ENCODE measurements around the gene CSNK1G1. TPM values are rescaled to one million over a fixed set of nuclear protein-coding genes. Genes with fewer than 3 reads are reported as not detected.

CSNK1G1 gene
- total RNA-seq, 1 experiment from 2014 or later = 11.5 TPM

- TF ChIP-seq CTCF (IDR thresholded peaks at IDR 0.05; ENCODE audit: insufficient read depth in 1 of 2, low read depth in 1 of 2, low read length in 1 of 2, severe bottlenecking in 1 of 2, unreplicated experiment in 1 of 2) = no peak
- Histone ChIP-seq H3K4me3 (ENCODE audit: low read depth, low read length) (no peak overlapping the region), H3K9me3 (no peaks in the 10 kb centered on the region; the same call in 1 of the 2 replicates), H3K4me1 (no peaks in the 10 kb centered on the region), H3K27me3 (replicated peaks; ENCODE audit: control insufficient read depth, insufficient read depth, low read length) (no peaks in the 10 kb centered on the region), H3K36me3 (ENCODE audit: control insufficient read depth, insufficient read depth, low read length) (no peaks in the 10 kb centered on the region)
- H3K36me3 Mint-ChIP-seq (ENCODE audit: insufficient read depth, unreplicated experiment) = peaks cover 6% of the 10 kb centered on the region
- no peaks in the 10 kb centered on the region for H3K4me1 Mint-ChIP-seq (ENCODE audit: low read depth, unreplicated experiment)
- ChIA-PET CTCF (no interaction called here), POLR2A (no interaction called here)
- H3K27me3 Mint-ChIP-seq (ENCODE audit: insufficient read depth, unreplicated experiment) = no peaks in the 10 kb centered on the region
- H3K9me3 Mint-ChIP-seq (ENCODE audit: unreplicated experiment) = no peaks in the 10 kb centered on the region
- DNase-seq = no peak
- BruUV-seq (replicated peaks) = no TSS peak
- H3K27ac Mint-ChIP-seq (ENCODE audit: unreplicated experiment) = no peak overlapping the region
- intact Hi-C loops (cut with micrococcal nuclease; ENCODE audit: unreplicated experiment) = no loop called here
- no peak overlapping the region for H3K4me3 Mint-ChIP-seq (ENCODE audit: unreplicated experiment)
Measured at GRCh38 chr15:64289550-64289949, 66.4 kb downstream of the CSNK1G1 start.

GRCh38 chr15:64288999-64289398, 67.0 kb downstream of the CSNK1G1 start:
- H3K36me3 Mint-ChIP-seq (ENCODE audit: insufficient read depth, unreplicated experiment) = peaks cover 6% of the 10 kb centered on the region
- POLR2A ChIA-PET = no interaction called here
- CTCF ChIA-PET = no interaction called here
- H3K9me3 Mint-ChIP-seq (ENCODE audit: unreplicated experiment) = no peaks in the 10 kb centered on the region
- Histone ChIP-seq H3K27me3 (replicated peaks; ENCODE audit: control insufficient read depth, insufficient read depth, low read length) (no peaks in the 10 kb centered on the region), H3K9me3 (no peaks in the 10 kb centered on the region; the same call in 1 of the 2 replicates), H3K4me1 (no peaks in the 10 kb centered on the region), H3K36me3 (ENCODE audit: control insufficient read depth, insufficient read depth, low read length) (no peaks in the 10 kb centered on the region), H3K4me3 (ENCODE audit: low read depth, low read length) (no peak overlapping the region)
- H3K4me3 Mint-ChIP-seq (ENCODE audit: unreplicated experiment) = no peak overlapping the region
- TF ChIP-seq CTCF (IDR thresholded peaks at IDR 0.05; ENCODE audit: insufficient read depth in 1 of 2, low read depth in 1 of 2, low read length in 1 of 2, severe bottlenecking in 1 of 2, unreplicated experiment in 1 of 2) = no peak
- BruUV-seq (replicated peaks) = no TSS peak
- DNase-seq = no peak
- no peaks in the 10 kb centered on the region for H3K4me1 Mint-ChIP-seq (ENCODE audit: low read depth, unreplicated experiment)
- intact Hi-C loops (cut with micrococcal nuclease; ENCODE audit: unreplicated experiment) = no loop called here
- H3K27ac Mint-ChIP-seq (ENCODE audit: unreplicated experiment) = no peak overlapping the region
- no peaks in the 10 kb centered on the region for H3K27me3 Mint-ChIP-seq (ENCODE audit: insufficient read depth, unreplicated experiment)

- H3K36me3 Mint-ChIP-seq (ENCODE audit: insufficient read depth, unreplicated experiment) = peaks cover 10% of the 10 kb centered on the region
- H3K27me3 Mint-ChIP-seq (ENCODE audit: insufficient read depth, unreplicated experiment) = no peaks in the 10 kb centered on the region
- H3K4me1 Mint-ChIP-seq (ENCODE audit: low read depth, unreplicated experiment) = no peaks in the 10 kb centered on the region
- no peaks in the 10 kb centered on the region for H3K9me3 Mint-ChIP-seq (ENCODE audit: unreplicated experiment)
- Histone ChIP-seq H3K4me3 (ENCODE audit: low read depth, low read length) (no peak overlapping the region), H3K9me3 (no peaks in the 10 kb centered on the region; the same call in 1 of the 2 replicates), H3K27me3 (replicated peaks; ENCODE audit: control insufficient read depth, insufficient read depth, low read length) (no peaks in the 10 kb centered on the region), H3K36me3 (ENCODE audit: control insufficient read depth, insufficient read depth, low read length) (no peaks in the 10 kb centered on the region), H3K4me1 (no peaks in the 10 kb centered on the region)
- no peak for DNase-seq
- BruUV-seq (replicated peaks) = no TSS peak
- no peak overlapping the region for H3K27ac Mint-ChIP-seq (ENCODE audit: unreplicated experiment)
- intact Hi-C loops (cut with micrococcal nuclease; ENCODE audit: unreplicated experiment) = no loop called here
- TF ChIP-seq CTCF (IDR thresholded peaks at IDR 0.05; ENCODE audit: insufficient read depth in 1 of 2, low read depth in 1 of 2, low read length in 1 of 2, severe bottlenecking in 1 of 2, unreplicated experiment in 1 of 2) = no peak
- ChIA-PET POLR2A (no interaction called here), CTCF (no interaction called here)
- no peak overlapping the region for H3K4me3 Mint-ChIP-seq (ENCODE audit: unreplicated experiment)
Measured at GRCh38 chr15:64288577-64288976, 67.4 kb downstream of the CSNK1G1 start.
